HG03064 (cell line): ENCODE results near the gene B3GLCT.

Experiments
- ATAC-seq: cut with Tn5 transposase; IDR thresholded peaks from one replicate; pipeline ENCODE4 v1.9.1; 2021; ENCODE audit warnings: low read depth; ENCODE audit not compliant: unreplicated experiment

The B3GLCT gene

GRCh38 chr13:31221057-31221456 lies 21.3 kb downstream of the B3GLCT start:
- ATAC-seq = no peak

GRCh38 chr13:31223215-31223614 lies 23.4 kb downstream of the B3GLCT start:
- ATAC-seq = no peak

- no peak for ATAC-seq
These were observed 23.9 kb downstream of the B3GLCT start for GRCh38 chr13:31223640-31224039.

- ATAC-seq = no peak
These were observed 24.4 kb downstream of the B3GLCT start for GRCh38 chr13:31224174-31224669.

GRCh38 chr13:31224963-31225559 lies 25.3 kb downstream of the B3GLCT start:
- no peak for ATAC-seq

GRCh38 chr13:31225998-31226675 lies 26.4 kb downstream of the B3GLCT start:
- ATAC-seq = no peak

GRCh38 chr13:31227063-31227462 lies 27.3 kb downstream of the B3GLCT start:
- ATAC-seq = no peak

GRCh38 chr13:31227870-31228269 lies 28.1 kb downstream of the B3GLCT start:
- ATAC-seq = no peak

- no peak for ATAC-seq
These were observed 35.0 kb downstream of the B3GLCT start for GRCh38 chr13:31234729-31235128.

- no peak for ATAC-seq
These were observed 36.5 kb downstream of the B3GLCT start for GRCh38 chr13:31236211-31236786.

- no peak for ATAC-seq
These were observed 41.1 kb downstream of the B3GLCT start for GRCh38 chr13:31240921-31241320.

- no peak for ATAC-seq
These were observed 42.6 kb downstream of the B3GLCT start for GRCh38 chr13:31242367-31242766.

GRCh38 chr13:31242916-31243315 lies 43.1 kb downstream of the B3GLCT start:
- ATAC-seq = no peak

GRCh38 chr13:31245598-31246373 lies 46.0 kb downstream of the B3GLCT start:
- ATAC-seq = no peak

- no peak for ATAC-seq
These were observed 47.1 kb downstream of the B3GLCT start for GRCh38 chr13:31246918-31247317.

GRCh38 chr13:31248361-31248760 lies 48.6 kb downstream of the B3GLCT start:
- ATAC-seq = no peak

- no peak for ATAC-seq
These were observed 49.3 kb downstream of the B3GLCT start for GRCh38 chr13:31248965-31249539.

GRCh38 chr13:31250435-31250834 lies 50.7 kb downstream of the B3GLCT start:
- ATAC-seq = no peak

- no peak for ATAC-seq
These were observed 61.5 kb downstream of the B3GLCT start for GRCh38 chr13:31261241-31261640.

GRCh38 chr13:31263346-31263745 lies 63.6 kb downstream of the B3GLCT start:
- no peak for ATAC-seq

- no peak for ATAC-seq
These were observed 64.4 kb downstream of the B3GLCT start for GRCh38 chr13:31264151-31264550.
